GM18870 (cell line): ENCODE measurements around the gene DYRK1B.
"Not testable (repeated sequence)": the region's sequence is repeated elsewhere in the genome, so short reads cannot be mapped to it uniquely, and the experiment has no call there.

ENCODE experiments used
- ATAC-seq: cut with Tn5 transposase; IDR thresholded peaks from one replicate; pipeline ENCODE4 v1.9.1; 2021; ENCODE audit warnings: moderate library complexity; ENCODE audit not compliant: unreplicated experiment

The DYRK1B gene

GRCh38 chr19:39814111-39814510 lies 19.9 kb downstream of the DYRK1B start:
- ATAC-seq: not testable (repeated sequence)

GRCh38 chr19:39813264-39813993 lies 20.5 kb downstream of the DYRK1B start:
- ATAC-seq: no peak

GRCh38 chr19:39811064-39811463 lies 22.9 kb downstream of the DYRK1B start:
- ATAC-seq: no peak

- ATAC-seq: no peak
Observed at GRCh38 chr19:39810424-39810823, 23.5 kb downstream of the DYRK1B start.

DNA sequence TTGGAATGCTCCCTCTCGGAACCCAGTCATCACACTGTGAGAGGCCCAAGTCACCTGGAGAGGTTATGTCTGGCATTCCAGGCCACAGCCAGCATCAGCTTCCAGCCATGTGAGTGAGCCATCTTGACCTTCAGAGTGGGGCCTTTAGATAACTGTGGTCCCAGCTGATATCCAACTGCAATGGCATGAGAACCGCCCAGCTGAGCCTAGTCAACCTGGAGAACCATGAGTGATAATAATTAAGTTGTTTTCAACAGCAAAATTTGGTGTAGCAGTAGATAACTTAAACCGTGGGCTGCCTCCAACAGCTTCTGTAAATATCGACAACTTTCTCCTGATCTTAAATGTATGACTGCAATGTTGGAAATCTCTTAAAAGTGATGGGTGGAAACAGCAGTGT lies 24.6 kb downstream of the DYRK1B start:
- no peak for ATAC-seq

- ATAC-seq: not testable (repeated sequence)
Observed at GRCh38 chr19:39808688-39809087, 25.3 kb downstream of the DYRK1B start.

DNA sequence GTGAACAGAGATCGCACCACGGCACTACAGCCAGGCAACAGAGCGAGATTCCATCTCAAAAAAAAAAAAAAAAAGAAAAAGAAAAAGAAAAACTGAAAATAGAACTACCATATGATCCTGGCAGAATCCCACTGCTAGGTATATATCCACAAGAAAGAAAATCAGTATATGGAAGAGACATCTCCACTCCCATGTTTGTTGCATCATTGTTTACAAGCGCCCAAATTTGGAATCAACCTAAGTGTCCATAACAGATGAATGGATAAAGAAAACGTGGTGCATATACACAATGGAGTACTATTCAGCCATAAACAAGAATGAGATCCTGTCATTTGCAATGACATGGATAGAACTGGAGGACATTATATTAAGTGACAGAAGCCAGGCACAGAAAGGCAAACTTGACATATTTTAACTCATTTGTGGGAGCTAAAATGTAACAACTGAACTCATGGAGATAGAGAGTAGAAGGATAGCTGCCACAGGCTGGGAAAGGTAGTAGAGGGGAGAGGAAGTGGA lies 26.1 kb downstream of the DYRK1B start:
- ATAC-seq: no peak

- no peak for ATAC-seq
Observed at GRCh38 chr19:39805104-39805503, 28.9 kb downstream of the DYRK1B start.

- ATAC-seq: no peak
Observed at GRCh38 chr19:39802958-39803357, 31.0 kb downstream of the DYRK1B start.

- no peak for ATAC-seq
Observed at GRCh38 chr19:39797083-39797482, 36.9 kb downstream of the DYRK1B start.

DNA sequence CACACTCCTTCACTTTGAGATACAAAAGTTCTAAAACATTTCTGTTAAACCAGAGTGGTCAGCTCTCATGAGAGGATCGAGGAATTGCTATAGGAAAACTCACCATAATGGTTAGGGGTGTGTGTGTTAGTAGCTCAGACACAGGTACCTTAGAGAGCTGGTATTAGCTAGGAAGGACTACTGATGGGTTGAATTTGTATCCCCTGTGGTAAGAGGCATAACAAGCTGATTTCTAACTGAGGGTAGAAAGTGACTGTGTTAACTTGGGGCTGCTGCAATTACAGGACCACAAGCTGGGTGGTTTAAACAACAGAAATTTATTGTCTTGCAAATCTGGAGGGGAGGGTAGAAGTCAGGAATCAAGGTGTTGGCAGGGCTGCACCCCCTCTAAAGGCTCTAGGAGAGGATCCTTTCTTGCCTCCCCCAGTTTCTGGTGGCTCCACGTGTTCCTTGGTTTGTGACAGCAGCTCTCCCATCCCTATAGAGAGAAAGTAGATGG lies 37.9 kb downstream of the DYRK1B start:
- ATAC-seq: no peak

DNA sequence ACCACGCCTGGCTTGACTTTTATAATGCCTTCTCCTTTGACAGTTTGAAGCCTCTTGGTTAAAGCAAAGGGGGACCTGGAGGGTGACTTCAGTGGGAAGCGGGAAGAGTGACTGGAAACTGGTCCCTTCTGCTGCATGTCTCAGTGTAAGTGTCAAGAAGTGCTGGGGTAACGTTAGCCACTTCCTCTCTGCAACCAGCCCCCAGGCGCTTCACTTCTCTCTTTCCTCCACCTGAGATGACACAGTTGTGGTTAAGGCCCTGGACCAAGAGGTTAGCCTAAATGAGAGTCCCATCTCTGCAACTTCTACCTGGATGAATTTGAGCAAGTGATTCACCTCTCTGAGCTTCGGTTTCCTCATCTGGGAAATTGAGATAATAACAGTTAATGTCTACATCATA lies 39.0 kb downstream of the DYRK1B start:
- ATAC-seq: no peak

DNA sequence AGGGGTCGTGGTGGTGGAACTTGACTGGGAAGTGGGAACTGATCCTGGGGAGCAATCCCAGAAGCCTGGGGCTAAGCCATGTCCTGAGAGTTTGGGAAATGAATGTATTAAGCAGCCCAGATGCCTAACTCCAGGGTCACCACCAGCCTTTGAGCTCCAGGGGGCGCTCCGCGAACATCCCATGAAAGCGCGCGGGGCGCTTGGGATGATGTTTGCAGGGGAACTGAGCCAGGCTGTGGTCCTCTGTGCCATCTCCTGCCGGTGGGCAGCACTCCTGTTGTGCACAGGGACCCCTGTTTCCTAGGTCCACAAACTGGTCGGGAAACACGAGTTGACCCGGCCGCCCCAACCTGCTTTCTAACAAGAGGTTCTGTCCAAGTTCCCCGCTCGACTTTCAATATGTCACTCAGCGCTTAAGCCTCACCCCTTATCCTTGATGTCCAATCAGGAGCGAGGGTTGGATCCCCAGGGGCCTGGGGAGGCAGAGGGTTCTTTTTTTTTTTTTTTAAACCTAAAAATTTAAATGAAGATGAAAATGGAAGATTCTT lies 40.9 kb downstream of the DYRK1B start:
- no peak for ATAC-seq

DNA sequence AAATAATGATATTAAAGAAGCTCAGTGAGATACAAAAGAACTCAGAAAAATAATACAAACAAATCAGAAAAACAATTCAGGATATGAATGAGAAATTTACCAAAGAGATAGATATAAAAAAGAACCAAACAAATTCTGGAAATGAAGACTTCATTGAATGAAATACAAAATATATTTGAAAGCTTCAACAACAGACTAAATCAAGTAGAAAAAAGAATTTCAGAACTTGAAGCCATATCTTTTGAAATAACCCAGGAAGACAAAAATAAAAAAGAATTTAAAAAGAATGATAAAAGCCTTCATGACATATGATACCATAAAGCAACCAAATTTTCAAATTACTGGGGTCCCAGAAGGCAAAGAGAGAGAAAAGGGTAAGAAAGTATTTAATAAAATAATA lies 45.7 kb downstream of the DYRK1B start:
- ATAC-seq: no peak

- no peak for ATAC-seq
Observed at GRCh38 chr19:39780894-39781293, 53.1 kb downstream of the DYRK1B start.

DNA sequence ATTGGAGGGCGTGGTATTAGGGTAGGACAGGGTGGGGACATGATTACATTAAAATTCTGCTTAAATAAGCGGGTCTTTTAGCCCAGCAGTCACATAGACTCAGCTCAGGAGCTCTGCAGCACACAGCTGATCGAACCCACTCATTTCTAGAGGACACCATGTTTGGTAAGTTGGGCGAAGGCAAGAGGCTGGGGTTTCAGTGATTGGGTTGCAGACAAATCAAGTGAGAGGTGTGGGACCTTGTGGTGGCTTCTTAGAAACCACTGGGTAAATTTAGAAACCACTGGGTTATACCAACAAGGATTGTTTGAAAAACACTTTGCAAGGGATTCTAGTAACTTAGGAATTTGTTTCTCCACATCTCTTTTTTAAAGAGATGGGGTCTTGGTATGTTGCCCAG lies 55.2 kb downstream of the DYRK1B start, which contains the start of gene LEUTX:
LEUTX (plus strand) TSS at position 92 of the 400 bp plus-strand sequence; CDS start at position 159, 67 bp downstream.
- ATAC-seq: no peak
